ENCODE data around the gene HSD11B1L.
"Not testable (repeated sequence)": the region's sequence is repeated elsewhere in the genome, so short reads cannot be mapped to it uniquely, and the experiment has no call there.

Gene HSD11B1L

DNA sequence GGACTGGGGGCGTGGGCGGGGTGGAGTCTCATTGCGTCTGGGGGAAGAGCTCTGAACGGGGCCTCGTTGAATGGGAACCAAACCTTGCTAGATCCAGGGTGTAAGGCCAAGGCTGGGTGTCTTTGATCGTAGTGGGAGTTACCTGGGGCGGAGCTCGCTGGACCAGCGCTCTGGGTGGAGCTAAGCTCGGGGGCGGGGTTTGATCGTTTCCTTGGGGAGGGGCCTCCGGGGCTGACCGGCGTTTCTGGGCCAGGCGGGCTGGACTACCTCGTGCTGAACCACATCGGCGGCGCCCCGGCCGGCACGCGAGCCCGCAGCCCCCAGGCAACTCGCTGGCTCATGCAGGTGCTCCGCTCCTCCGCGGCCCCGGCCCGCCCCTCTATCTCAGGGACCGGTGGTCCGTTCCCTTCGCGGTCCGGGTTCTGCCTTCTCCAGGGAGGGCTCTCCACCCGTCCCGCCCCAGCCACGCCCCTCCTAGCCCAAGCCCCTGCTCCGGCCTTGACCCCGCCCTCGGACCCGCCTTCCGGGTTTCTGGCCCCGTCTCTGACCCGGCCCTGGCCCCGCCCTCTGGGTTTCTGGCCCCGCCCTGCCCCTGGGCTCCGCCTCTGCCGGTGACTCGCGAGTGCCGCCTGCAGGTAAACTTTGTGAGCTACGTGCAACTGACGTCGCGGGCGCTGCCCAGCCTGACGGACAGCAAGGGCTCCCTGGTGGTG lies 6.0 kb downstream of the HSD11B1L start:
- peak; percentile 91 to 95 for DNase-seq (ENCODE audit: low read depth in 2 of 2)

- DNase-seq (ENCODE audit: low read depth in 2 of 2): no peak
These were observed 6.8 kb downstream of the HSD11B1L start for GRCh38 chr19:5687360-5688198.

GRCh38 chr19:5688262-5688881 lies 7.5 kb downstream of the HSD11B1L start:
- not testable (repeated sequence) for DNase-seq (ENCODE audit: low read depth in 2 of 2)

- DNase-seq (ENCODE audit: low read depth in 2 of 2): peak; percentile 94 to 98
These were observed 9.5 kb downstream of the HSD11B1L start, which contains the start of gene RPL36 for GRCh38 chr19:5690125-5690954. Gene RPL36 (plus strand): TSS chr19:5690295. CDS start chr19:5690508, 213 bp downstream.

DNA sequence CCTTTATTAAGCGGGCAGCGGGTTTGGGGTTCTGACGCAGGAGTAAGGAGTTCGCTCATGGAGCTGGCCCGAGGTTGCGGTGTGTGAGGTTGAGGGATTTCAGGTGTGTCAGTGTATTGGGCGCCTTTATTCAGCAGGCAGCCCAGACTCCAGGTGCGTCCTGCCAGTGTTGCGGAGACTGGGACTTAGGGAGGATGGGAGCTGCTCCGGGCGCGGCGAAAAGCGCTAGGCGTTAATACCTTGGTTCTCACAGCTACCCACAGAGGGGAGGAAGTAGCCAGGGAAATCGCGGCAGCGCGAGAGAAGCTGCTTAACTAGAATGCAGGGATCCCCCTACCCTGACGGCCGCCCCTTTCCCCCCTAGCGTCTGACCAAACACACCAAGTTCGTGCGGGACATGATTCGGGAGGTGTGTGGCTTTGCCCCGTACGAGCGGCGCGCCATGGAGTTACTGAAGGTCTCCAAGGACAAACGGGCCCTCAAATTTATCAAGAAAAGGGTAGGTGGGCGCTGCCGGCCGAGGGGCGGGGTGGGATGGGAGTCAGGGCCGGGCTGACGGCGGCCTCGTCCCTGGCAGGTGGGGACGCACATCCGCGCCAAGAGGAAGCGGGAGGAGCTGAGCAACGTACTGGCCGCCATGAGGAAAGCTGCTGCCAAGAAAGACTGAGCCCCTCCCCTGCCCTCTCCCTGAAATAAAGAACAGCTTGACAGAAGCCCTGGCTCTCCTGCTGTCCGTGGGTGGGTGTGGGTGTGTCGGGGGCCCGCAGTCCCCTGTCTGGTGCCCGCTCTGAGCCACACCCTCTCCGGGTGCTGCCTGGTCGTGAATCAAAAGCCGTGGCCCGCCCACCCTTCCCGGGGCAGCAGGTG lies 10.4 kb downstream of the HSD11B1L start:
- DNase-seq (ENCODE audit: low read depth in 2 of 2): peak; percentile 42 to 62

DNA sequence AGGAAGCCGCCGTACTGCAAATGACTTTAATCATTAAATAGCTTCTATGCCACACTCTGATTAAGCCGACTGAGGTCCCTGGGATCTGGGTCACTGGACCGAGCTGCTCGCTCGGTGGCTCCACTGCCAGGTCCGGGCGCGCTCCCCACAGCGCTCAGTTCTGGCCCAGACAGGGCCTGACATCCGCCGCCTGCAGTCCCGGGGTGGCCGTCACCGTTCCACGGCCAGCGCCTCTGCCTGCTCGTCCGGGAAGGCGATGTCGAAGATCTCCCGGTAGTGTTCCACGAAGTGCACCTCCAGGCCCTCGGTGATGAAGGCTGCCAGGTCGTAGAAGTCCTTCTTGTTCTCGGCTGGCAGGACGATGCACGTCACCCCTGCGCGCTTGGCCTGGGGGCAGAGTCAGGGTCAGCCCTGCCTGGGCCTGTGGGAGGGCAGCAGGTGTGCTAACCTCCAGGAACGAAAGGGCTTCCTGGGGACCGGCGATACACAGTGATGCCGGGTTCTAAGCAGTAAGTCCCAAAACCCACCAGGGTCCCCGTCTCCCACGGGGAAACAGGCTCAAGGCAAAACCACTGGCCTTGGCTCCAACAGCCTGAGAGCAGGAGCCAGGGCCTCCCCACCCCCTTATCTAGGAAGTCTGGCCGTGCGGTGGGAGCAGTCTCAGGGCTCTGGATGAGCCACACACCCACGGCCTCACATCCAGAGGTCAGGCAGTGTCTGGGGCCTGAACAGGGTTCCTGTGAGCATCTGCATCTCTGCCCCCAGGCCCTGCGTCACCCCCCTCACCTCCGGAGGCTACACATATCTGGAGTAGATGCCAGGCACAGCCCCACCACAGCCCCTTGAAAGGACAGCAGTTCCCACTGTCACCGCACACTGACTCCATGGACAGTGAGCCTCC lies 11.2 kb downstream of the HSD11B1L start:
- no peak for DNase-seq (ENCODE audit: low read depth in 2 of 2)

DNA sequence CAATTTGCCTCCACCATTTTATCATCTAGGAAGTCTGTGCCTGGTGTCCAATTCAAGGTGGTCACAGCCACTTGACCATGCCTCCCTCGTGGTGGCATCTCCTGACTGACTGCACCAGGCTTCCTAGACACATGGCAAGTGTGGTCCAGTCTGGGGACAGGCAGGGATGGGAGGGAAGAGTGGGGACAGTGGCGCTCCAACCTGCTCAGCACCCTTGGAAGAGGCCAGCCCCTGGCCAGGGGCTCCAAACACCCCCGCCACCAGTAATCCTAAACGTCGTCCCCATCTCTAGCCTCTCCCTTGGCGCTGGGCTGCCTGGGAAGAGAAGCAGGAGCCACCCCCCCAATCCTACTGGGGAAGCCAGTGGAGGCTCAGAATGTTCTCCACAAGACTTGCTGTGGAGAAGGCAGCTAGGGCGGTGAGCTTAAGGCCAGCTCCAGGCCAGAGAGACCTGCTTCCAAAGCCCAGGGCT lies 11.9 kb downstream of the HSD11B1L start:
- DNase-seq (ENCODE audit: low read depth in 2 of 2): no peak

DNA sequence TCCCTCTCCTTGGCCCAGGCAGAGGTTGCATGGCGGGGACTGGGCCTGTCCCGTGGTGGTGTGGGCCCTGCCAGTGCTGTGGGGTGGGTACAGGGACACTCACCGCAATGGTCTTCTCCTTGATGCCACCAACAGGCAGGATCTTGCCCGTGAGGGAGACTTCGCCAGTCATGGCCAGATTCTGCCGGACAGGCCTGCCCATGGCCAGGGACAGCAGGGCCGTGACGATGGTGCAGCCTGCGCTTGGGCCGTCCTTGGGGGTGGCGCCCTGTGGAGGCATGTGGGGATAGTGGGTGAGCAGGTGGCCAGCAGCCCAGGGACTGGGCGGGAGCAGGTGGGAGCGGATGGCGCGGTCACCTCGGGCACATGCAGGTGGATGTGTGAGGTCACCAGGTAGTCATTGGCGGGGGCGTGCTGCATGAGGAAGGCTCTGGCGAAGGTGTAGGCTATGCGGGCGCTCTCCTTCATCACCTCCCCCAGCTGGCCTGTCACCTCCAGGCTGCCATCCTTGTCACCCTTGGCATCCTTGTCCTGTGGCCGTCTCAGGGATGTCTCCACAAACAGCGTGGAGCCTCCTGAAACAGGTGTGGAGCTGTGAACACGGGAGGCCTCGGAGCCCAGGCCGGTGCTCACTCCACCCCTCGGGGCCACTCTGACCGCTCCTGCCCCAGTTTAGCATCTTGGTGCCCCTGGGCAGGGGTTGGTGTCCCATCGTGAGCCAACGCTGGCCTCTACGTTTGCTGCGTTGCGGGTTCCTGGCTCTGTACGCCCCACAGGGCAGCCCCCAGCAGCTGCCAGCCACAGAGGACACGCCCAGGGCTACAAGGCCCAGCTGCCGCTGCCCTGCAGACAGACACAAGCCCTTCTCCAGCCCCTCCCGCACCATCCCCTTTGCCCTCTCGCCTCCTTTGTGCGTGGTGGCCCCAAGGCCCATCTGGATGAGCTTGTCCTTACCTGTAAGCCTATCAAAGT lies 12.7 kb downstream of the HSD11B1L start:
- no peak for DNase-seq (ENCODE audit: low read depth in 2 of 2)

GRCh38 chr19:5694167-5694955 lies 13.5 kb downstream of the HSD11B1L start:
- no peak for DNase-seq (ENCODE audit: low read depth in 2 of 2)

DNA sequence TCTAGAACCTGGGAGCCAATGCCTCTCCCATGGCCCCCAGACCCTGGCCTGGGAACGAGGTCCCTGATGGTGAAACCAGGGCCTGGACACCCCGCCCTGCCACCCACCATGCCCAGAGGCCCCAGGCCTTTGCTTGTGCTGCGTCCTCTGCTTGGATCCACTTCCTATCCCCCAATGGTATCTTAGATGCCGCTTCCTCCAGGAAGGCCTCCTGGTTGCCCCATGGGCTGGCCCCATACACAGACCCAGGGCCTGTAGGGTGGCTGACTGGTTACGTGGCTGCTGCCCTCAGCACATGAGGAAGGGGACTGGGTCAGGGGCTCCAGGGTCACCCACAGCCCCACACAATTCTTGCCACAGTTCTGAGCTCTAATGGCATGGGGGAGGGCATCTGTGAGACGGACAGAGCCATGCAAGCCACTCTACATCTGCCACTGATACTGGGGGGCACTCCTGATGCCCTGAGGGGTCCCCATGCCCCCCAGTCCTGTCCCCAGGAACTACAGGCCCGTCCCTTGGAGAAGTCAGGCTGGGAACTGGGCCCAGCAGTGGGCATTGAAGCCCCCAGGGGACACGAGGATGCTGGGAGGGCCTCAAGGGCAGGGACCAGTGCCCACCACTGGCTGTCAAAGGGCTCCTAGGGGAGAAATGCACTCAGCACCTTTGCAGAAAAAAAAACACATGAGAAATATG lies 14.3 kb downstream of the HSD11B1L start:
- no peak for DNase-seq (ENCODE audit: low read depth in 2 of 2)

GRCh38 chr19:5695649-5696195 lies 14.9 kb downstream of the HSD11B1L start:
- DNase-seq (ENCODE audit: low read depth in 2 of 2): no peak

GRCh38 chr19:5696196-5697021 lies 15.6 kb downstream of the HSD11B1L start:
- DNase-seq (ENCODE audit: low read depth in 2 of 2): no peak

- no peak for DNase-seq (ENCODE audit: low read depth in 2 of 2)
These were observed 16.4 kb downstream of the HSD11B1L start for GRCh38 chr19:5697022-5697889.

GRCh38 chr19:5697890-5698634 lies 17.2 kb downstream of the HSD11B1L start:
- DNase-seq (ENCODE audit: low read depth in 2 of 2): no peak

Measured in activated CD8-positive, alpha-beta memory T cell treated with anti-CD3 and anti-CD28 coated beads for 4 hours (primary cell).